CD4-positive, CD25-positive, alpha-beta regulatory T cell (primary cell): ENCODE measurements around the gene TBC1D19. TPM values are rescaled to one million over a fixed set of nuclear protein-coding genes. Genes with fewer than 3 reads are reported as not detected.
A peak's percentile ranks its signal among the peaks of the same experiment; 100 is the strongest.

Experiments used
- ATAC-seq, 2 donors: fragments of 150-1000 bp; cut with Tn5 transposase; one replicate each; pipeline ENCODE4 v1.10.0; 2021; ENCODE audit warnings: low read depth in 2 of 2, moderate number of reproducible peaks in 2 of 2, moderate library complexity in 1 of 2
- DNase-seq, 3 donors: peaks; one replicate each; pipeline versions ENCODE4 v3.0.0 to v3.0.0-alpha.2; 2012 to 2022; ENCODE audit warnings: mixed read lengths in 1 of 3
- H3K27ac ChIP-seq: one replicate; pipeline ENCODE4 v1.7.0; 2013; ENCODE audit warnings: mild to moderate bottlenecking, low read length; ENCODE audit not compliant: insufficient read depth, poor library complexity, severe bottlenecking
- H3K27me3 ChIP-seq: one replicate; pipeline ENCODE4 v1.7.0; 2013; ENCODE audit warnings: low read length; ENCODE audit not compliant: control insufficient read depth, insufficient read depth
- H3K36me3 ChIP-seq: one replicate; pipeline ENCODE4 v1.7.0; 2013; ENCODE audit warnings: mild to moderate bottlenecking, low read length, moderate library complexity; ENCODE audit not compliant: control insufficient read depth, insufficient read depth
- H3K4me1 ChIP-seq: 2 replicates; pipeline ENCODE4 v1.7.0; 2013; ENCODE audit warnings: mild to moderate bottlenecking, low read length; ENCODE audit not compliant: insufficient read depth, control insufficient read depth, poor library complexity, severe bottlenecking
- H3K4me3 ChIP-seq: one replicate; pipeline ENCODE4 v1.7.0; 2013; ENCODE audit warnings: low read depth, mild to moderate bottlenecking, low read length, moderate library complexity
- H3K9me3 ChIP-seq, 2 experiments: 1 replicate in 1 of 2; 2 replicates in 1 of 2; pipeline ENCODE4 v1.7.0; 2013; ENCODE audit warnings: low read length in 2 of 2, mild to moderate bottlenecking in 1 of 2, moderate library complexity in 1 of 2; ENCODE audit not compliant: control insufficient read depth in 2 of 2
- H3K27ac Mint-ChIP-seq, 3 donors: one replicate each; pipeline ENCODE4 v1.8.0; 2020 to 2022; ENCODE audit warnings: mild to moderate bottlenecking in 3 of 3, mixed read lengths in 3 of 3, moderate library complexity in 2 of 3
- H3K27me3 Mint-ChIP-seq: one replicate; pipeline ENCODE4 v1.8.0; 2022; ENCODE audit warnings: mild to moderate bottlenecking, mixed read lengths
- H3K36me3 Mint-ChIP-seq: one replicate; pipeline ENCODE4 v1.8.0; 2020; ENCODE audit warnings: mixed read lengths
- H3K4me1 Mint-ChIP-seq, 4 donors: one replicate each; pipeline ENCODE4 v1.8.0; 2020 to 2022; ENCODE audit warnings: mixed read lengths in 4 of 4, mild to moderate bottlenecking in 1 of 4
- H3K4me3 Mint-ChIP-seq, 4 donors: one replicate each; pipeline ENCODE4 v1.8.0; 2020 to 2022; ENCODE audit warnings: mild to moderate bottlenecking in 4 of 4, mixed read lengths in 4 of 4, moderate library complexity in 3 of 4
- H3K9me3 Mint-ChIP-seq, 7 donors: one replicate each; pipeline ENCODE4 v1.8.0; 2020 to 2022; ENCODE audit warnings: mixed read lengths in 7 of 7, mild to moderate bottlenecking in 3 of 7, moderate library complexity in 2 of 7
- polyA plus RNA-seq, 4 donors: library from polyadenylated mRNA; unstranded; fragments of 300-500 nt; fragmentation: Illumina TruSeq; gene quantifications; one replicate each; pipeline ENCODE4 v1.2.3, GENCODE V29; 2021
- total RNA-seq: library from RNA; stranded (reverse); gene quantifications from one replicate; pipeline ENCODE4 v1.2.3, GENCODE V29; 2022

The TBC1D19 gene
- total and polyA plus RNA-seq, 5 donors from 2014 or later, result 3.1 to 7.8 (median 5.1) TPM

GRCh38 chr4:26788341-26788733 lies 204.5 kb downstream of the TBC1D19 start:
- Mint-ChIP-seq H3K27me3 (no peaks in the 10 kb centered on the region), H3K27ac (peak overlapping the region in 1 of 3 donors; percentile 37), H3K36me3 (peaks cover 8% of the 10 kb centered on the region), H3K4me3 (no peak overlapping the region), H3K4me1 (peaks cover 0 to 5% (median 4%) of the 10 kb centered on the region in 4 donors), H3K9me3 (peaks cover 0 to 7% (median 4%) of the 10 kb centered on the region in 7 donors)
- Histone ChIP-seq H3K9me3 (no peaks in the 10 kb centered on the region), H3K4me3 (no peak overlapping the region), H3K4me1 (no peaks in the 10 kb centered on the region), H3K27me3 (no peaks in the 10 kb centered on the region), H3K27ac (no peak overlapping the region), H3K36me3 (no peaks in the 10 kb centered on the region)
- DNase-seq, result no peak
- ATAC-seq, result no peak

- H3K36me3 Mint-ChIP-seq, result peaks cover 5% of the 10 kb centered on the region
- Histone ChIP-seq H3K4me3 (no peak overlapping the region), H3K27me3 (no peaks in the 10 kb centered on the region), H3K36me3 (no peaks in the 10 kb centered on the region), H3K4me1 (no peaks in the 10 kb centered on the region), H3K9me3 (no peaks in the 10 kb centered on the region), H3K27ac (no peak overlapping the region)
- no peak for DNase-seq
- H3K4me3 Mint-ChIP-seq, result no peak overlapping the region
- no peak for ATAC-seq
- H3K9me3 Mint-ChIP-seq, result peaks cover 0 to 7% (median 4%) of the 10 kb centered on the region in 7 donors
- H3K27me3 Mint-ChIP-seq, result no peaks in the 10 kb centered on the region
- no peak overlapping the region for H3K27ac Mint-ChIP-seq
- H3K4me1 Mint-ChIP-seq, result peaks cover 0 to 5% (median 4%) of the 10 kb centered on the region in 4 donors
These were observed 205.3 kb downstream of the TBC1D19 start for GRCh38 chr4:26789208-26789607.

DNA sequence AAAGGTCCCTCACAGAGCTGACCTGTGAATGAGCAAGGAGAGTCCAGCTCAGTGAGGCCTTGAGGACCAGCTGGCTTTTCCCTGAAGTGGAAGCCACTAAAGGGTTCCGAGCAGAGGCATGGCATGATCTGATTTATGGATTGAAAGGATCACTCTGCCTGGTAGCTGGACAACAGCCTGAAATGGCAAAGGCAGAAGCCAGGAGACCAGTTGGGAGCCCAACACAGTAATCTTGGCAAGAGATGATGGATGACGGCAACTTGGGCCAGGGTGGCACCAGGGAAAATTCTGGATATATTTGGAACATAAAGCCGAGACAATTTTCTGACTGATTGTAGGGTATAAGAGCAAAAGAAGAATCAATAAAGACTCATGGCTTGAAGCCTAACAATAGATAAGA lies 207.5 kb downstream of the TBC1D19 start:
- ATAC-seq (no peak), DNase-seq (no peak)
- Mint-ChIP-seq H3K27me3 (no peaks in the 10 kb centered on the region), H3K4me1 (peaks cover 0 to 5% (median 2%) of the 10 kb centered on the region in 4 donors), H3K36me3 (no peaks in the 10 kb centered on the region), H3K27ac (no peak overlapping the region), H3K9me3 (peaks cover 0 to 7% (median 5%) of the 10 kb centered on the region in 7 donors), H3K4me3 (peak overlapping the region in 1 of 4 donors; percentile 16)
- no peaks in the 10 kb centered on the region for H3K9me3 ChIP-seq
- H3K4me1 ChIP-seq, result no peaks in the 10 kb centered on the region
- H3K27ac ChIP-seq, result no peak overlapping the region
- H3K4me3 ChIP-seq, result no peak overlapping the region
- H3K27me3 ChIP-seq, result no peaks in the 10 kb centered on the region
- H3K36me3 ChIP-seq, result no peaks in the 10 kb centered on the region

DNA sequence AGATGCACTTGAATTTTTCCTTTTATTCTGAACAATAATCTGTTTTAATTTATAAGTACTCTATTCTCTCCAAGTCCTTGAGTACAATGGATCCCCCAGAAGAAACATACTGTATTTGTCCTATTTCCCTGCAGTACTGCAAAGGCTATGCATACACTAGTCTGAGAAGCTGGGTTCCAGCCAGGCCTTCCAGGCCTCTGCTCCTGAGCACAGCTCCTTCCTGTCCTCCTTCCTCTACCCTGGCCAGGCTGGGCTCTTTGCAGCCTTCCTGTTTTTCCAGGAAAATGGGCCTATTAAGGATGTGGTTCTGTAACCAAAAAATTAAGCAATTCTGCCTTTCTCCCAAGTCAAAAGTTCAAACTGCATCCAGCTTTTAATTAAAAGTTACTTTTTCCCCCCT lies 208.8 kb downstream of the TBC1D19 start:
- DNase-seq (no peak), ATAC-seq (no peak)
- H3K4me3 Mint-ChIP-seq, result no peak overlapping the region
- no peaks in the 10 kb centered on the region for H3K27me3 Mint-ChIP-seq
- Histone ChIP-seq H3K4me1 (no peaks in the 10 kb centered on the region), H3K36me3 (no peaks in the 10 kb centered on the region), H3K27me3 (no peaks in the 10 kb centered on the region), H3K4me3 (no peak overlapping the region), H3K27ac (no peak overlapping the region), H3K9me3 (no peaks in the 10 kb centered on the region)
- peaks cover 0 to 4% (median 2%) of the 10 kb centered on the region in 4 donors for H3K4me1 Mint-ChIP-seq
- no peak overlapping the region for H3K27ac Mint-ChIP-seq
- no peaks in the 10 kb centered on the region for H3K36me3 Mint-ChIP-seq
- peaks cover 0 to 10% (median 5%) of the 10 kb centered on the region in 7 donors for H3K9me3 Mint-ChIP-seq

DNA sequence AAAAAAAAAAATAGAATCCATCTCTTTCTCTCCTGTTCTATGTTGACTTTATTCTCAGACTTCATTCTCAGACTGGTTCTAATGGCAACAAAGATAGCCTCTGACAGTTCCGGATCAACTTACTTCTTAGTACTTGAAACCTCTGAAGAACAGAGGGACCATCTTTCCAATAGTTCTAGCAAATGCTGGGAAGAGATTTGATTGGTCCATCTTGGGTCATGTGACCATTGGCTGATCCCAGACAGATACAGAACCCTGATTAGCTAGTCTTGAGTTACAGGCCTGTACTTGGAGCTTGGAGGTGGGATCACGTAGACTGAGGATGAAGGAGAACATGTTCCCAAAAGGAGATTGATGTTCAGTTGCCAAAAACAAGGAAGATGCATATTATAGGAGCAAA lies 209.9 kb downstream of the TBC1D19 start:
- H3K4me3 Mint-ChIP-seq, result no peak overlapping the region
- Histone ChIP-seq H3K9me3 (no peaks in the 10 kb centered on the region), H3K4me3 (no peak overlapping the region), H3K4me1 (no peaks in the 10 kb centered on the region), H3K36me3 (no peaks in the 10 kb centered on the region), H3K27ac (no peak overlapping the region), H3K27me3 (no peaks in the 10 kb centered on the region)
- H3K9me3 Mint-ChIP-seq, result peaks cover 0 to 16% (median 6%) of the 10 kb centered on the region in 7 donors
- DNase-seq, result no peak
- no peaks in the 10 kb centered on the region for H3K27me3 Mint-ChIP-seq
- H3K27ac Mint-ChIP-seq, result no peak overlapping the region
- peaks cover 3% of the 10 kb centered on the region for H3K36me3 Mint-ChIP-seq
- no peaks in the 10 kb centered on the region for H3K4me1 Mint-ChIP-seq
- no peak for ATAC-seq

- H3K27ac Mint-ChIP-seq, result no peak overlapping the region
- H3K9me3 Mint-ChIP-seq, result peaks cover 0 to 10% (median 4%) of the 10 kb centered on the region in 7 donors
- H3K4me1 ChIP-seq, result no peaks in the 10 kb centered on the region
- H3K4me3 ChIP-seq, result no peak overlapping the region
- H3K27me3 Mint-ChIP-seq, result no peaks in the 10 kb centered on the region
- no peak overlapping the region for H3K27ac ChIP-seq
- no peaks in the 10 kb centered on the region for H3K27me3 ChIP-seq
- ATAC-seq, result no peak
- H3K4me1 Mint-ChIP-seq, result peaks cover 0 to 2% (median 1%) of the 10 kb centered on the region in 4 donors
- DNase-seq, result no peak
- no peaks in the 10 kb centered on the region for H3K9me3 ChIP-seq
- H3K36me3 Mint-ChIP-seq, result peaks cover 3% of the 10 kb centered on the region
- no peak overlapping the region for H3K4me3 Mint-ChIP-seq
- no peaks in the 10 kb centered on the region for H3K36me3 ChIP-seq
These were observed 212.2 kb downstream of the TBC1D19 start for GRCh38 chr4:26796081-26796480.

GRCh38 chr4:26802790-26803189 lies 218.9 kb downstream of the TBC1D19 start:
- no peak for ATAC-seq
- H3K27me3 ChIP-seq, result no peaks in the 10 kb centered on the region
- peaks cover 7% of the 10 kb centered on the region for H3K36me3 Mint-ChIP-seq

DNA sequence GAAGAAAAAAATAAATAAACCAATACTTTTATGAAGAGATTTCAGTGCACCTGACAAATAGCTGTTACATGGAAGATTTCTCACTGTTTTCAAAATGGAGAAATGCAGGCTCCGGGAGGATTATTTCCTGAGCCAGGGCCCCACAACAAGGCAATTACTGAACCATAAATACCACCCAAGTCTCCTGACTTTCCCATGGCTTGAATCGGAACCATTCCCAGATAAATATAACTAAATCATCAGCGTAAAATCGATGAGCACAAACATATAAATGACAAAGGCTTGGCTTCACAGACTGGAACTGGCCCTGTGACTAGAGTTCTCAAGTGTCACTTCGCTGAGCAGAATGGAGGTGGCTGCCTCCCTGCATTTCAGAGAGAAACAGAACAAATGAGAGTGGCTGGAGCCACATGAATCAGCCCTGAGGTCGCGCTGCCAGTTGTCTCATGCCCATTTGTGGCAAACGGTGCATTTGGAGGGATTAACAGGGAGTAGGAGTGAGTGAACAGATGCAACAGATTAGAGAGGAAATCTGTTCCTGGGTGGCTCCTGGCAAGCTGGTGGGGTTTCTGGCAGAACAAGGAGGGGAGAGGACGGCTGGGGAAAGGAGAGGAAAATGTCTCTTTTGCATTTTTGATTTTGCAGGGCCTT lies 219.5 kb downstream of the TBC1D19 start:
- Mint-ChIP-seq H3K27me3 (no peaks in the 10 kb centered on the region), H3K4me1 (peaks cover 0 to 5% (median 4%) of the 10 kb centered on the region in 4 donors), H3K9me3 (peaks cover 0 to 4% (median 0%) of the 10 kb centered on the region in 7 donors), H3K36me3 (peaks cover 4% of the 10 kb centered on the region), H3K4me3 (no peak overlapping the region), H3K27ac (peak overlapping the region in 1 of 3 donors; percentile 23)
- H3K27ac ChIP-seq, result no peak overlapping the region
- no peaks in the 10 kb centered on the region for H3K9me3 ChIP-seq
- no peaks in the 10 kb centered on the region for H3K36me3 ChIP-seq
- ATAC-seq (no peak), DNase-seq (no peak)
- H3K27me3 ChIP-seq, result no peaks in the 10 kb centered on the region
- H3K4me1 ChIP-seq, result no peaks in the 10 kb centered on the region
- H3K4me3 ChIP-seq, result no peak overlapping the region

More at GRCh38 chr4:26802790-26803189, 218.9 kb downstream of the TBC1D19 start:
- Mint-ChIP-seq H3K4me3 (no peak overlapping the region), H3K4me1 (peaks cover 0 to 5% (median 4%) of the 10 kb centered on the region in 4 donors), H3K27ac (no peak overlapping the region), H3K9me3 (peaks cover 0 to 6% (median 0%) of the 10 kb centered on the region in 7 donors), H3K27me3 (no peaks in the 10 kb centered on the region)
- H3K4me1 ChIP-seq, result no peaks in the 10 kb centered on the region
- DNase-seq, result no peak
- H3K27ac ChIP-seq, result no peak overlapping the region
- no peak overlapping the region for H3K4me3 ChIP-seq
- no peaks in the 10 kb centered on the region for H3K9me3 ChIP-seq
- no peaks in the 10 kb centered on the region for H3K36me3 ChIP-seq
